Mesothelial cell of epicardium (in vitro differentiated cells): ENCODE data around the gene LTF. TPM values are rescaled to one million over a fixed set of nuclear protein-coding genes. Genes with fewer than 3 reads are reported as not detected.

Source experiments
- DNase-seq, 2 experiments: peaks; one replicate each; pipeline ENCODE4 v3.0.0; 2021; ENCODE audit warnings: low spot score in 2 of 2; ENCODE audit not compliant: unreplicated experiment in 2 of 2
- H3K27ac Mint-ChIP-seq: 2 replicates; pipeline ENCODE4 v1.8.0; 2021; ENCODE audit warnings: mixed read lengths
- H3K27me3 Mint-ChIP-seq: 2 replicates; pipeline ENCODE4 v1.8.0; 2021; ENCODE audit warnings: low read depth, mixed read lengths
- H3K36me3 Mint-ChIP-seq: 2 replicates; pipeline ENCODE4 v1.8.0; 2021; ENCODE audit warnings: mixed read lengths
- H3K4me1 Mint-ChIP-seq: 2 replicates; pipeline ENCODE4 v1.8.0; 2021; ENCODE audit warnings: mixed read lengths
- H3K4me3 Mint-ChIP-seq: 2 replicates; pipeline ENCODE4 v1.8.0; 2021; ENCODE audit warnings: mild to moderate bottlenecking, moderate library complexity, mixed read lengths
- H3K9me3 Mint-ChIP-seq: 2 replicates; pipeline ENCODE4 v1.8.0; 2021; ENCODE audit warnings: mixed read lengths
- CTCF ChIP-seq: fragments of 200-600 bp; sonication (generic); IDR thresholded peaks from one replicate; pipeline ENCODE4 v1.5.0; 2021; ENCODE audit warnings: antibody characterized with exemption; ENCODE audit not compliant: unreplicated experiment
- total RNA-seq: library from RNA; stranded (reverse); gene quantifications from 3 replicates; pipeline ENCODE4 v1.2.1, GENCODE V29; 2021

Gene LTF
- total RNA-seq, 1 donor from 2014 or later = not detected

- peaks cover 19% of the 10 kb centered on the region for H3K4me1 Mint-ChIP-seq
- no peak overlapping the region for H3K27ac Mint-ChIP-seq
- no peak for TF ChIP-seq CTCF
- H3K36me3 Mint-ChIP-seq = no peaks in the 10 kb centered on the region
- no peak overlapping the region for H3K4me3 Mint-ChIP-seq
- no peaks in the 10 kb centered on the region for H3K27me3 Mint-ChIP-seq
- DNase-seq = no peak
- no peaks in the 10 kb centered on the region for H3K9me3 Mint-ChIP-seq
These were observed 41.2 kb upstream of the LTF start for GRCh38 chr3:46505953-46506352.

DNA sequence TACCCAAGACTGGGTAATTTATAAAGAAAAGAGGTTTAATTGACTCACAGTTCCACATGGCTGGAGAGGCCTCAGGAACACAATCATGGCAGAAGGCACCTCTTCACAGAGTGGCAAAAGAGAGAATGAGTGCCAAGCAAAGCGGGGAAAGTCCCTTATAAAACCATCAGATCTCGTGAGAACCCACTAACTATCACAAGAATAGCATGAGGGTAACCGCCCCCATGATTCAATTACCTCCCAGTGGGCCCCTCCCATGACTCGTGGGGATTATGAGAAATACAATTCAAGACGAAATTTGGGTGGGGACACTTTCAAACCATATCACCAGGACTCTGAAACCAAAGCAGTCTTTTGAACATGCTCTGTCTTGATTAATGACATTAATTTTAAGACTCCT is 40.1 kb upstream of the LTF start:
- no peak for TF ChIP-seq CTCF
- no peak overlapping the region for H3K4me3 Mint-ChIP-seq

GRCh38 chr3:46503200-46503874 is 38.6 kb upstream of the LTF start:
- Mint-ChIP-seq H3K4me1 (peaks cover 21% of the 10 kb centered on the region), H3K9me3 (no peaks in the 10 kb centered on the region), H3K4me3 (no peak overlapping the region), H3K27me3 (no peaks in the 10 kb centered on the region), H3K36me3 (no peaks in the 10 kb centered on the region), H3K27ac (no peak overlapping the region)
- no peak for TF ChIP-seq CTCF
- DNase-seq = no peak

More for the DNA sequence above, 40.1 kb upstream of the LTF start:
- no peak overlapping the region for H3K27ac Mint-ChIP-seq
- no peaks in the 10 kb centered on the region for H3K36me3 Mint-ChIP-seq
- H3K27me3 Mint-ChIP-seq = no peaks in the 10 kb centered on the region
- DNase-seq = no peak
- H3K9me3 Mint-ChIP-seq = no peaks in the 10 kb centered on the region
- peaks cover 23% of the 10 kb centered on the region for H3K4me1 Mint-ChIP-seq

DNA sequence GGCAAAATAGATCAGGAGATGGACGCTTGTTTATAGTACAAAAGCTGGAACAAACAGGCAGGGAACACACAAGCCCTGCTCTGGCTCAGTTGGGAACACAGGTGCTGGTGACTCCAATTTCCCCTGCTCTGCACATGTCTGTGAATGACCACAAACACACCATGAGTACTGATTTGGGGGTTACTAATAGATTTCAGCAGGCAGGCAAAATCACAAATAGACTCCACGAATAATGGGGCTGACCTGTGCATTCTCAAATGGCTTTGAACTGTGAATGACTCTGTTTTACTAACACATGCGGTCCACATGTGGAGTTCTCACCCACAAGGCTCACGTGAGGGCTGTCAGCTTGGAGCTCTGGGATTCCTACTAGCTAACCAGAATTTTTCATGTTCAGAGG is 37.0 kb upstream of the LTF start:
- peaks cover 1% of the 10 kb centered on the region for H3K27me3 Mint-ChIP-seq
- H3K4me3 Mint-ChIP-seq = no peak overlapping the region
- peaks cover 21% of the 10 kb centered on the region for H3K4me1 Mint-ChIP-seq
- DNase-seq = no peak
- no peaks in the 10 kb centered on the region for H3K36me3 Mint-ChIP-seq
- no peak for TF ChIP-seq CTCF
- H3K27ac Mint-ChIP-seq = no peak overlapping the region
- H3K9me3 Mint-ChIP-seq = no peaks in the 10 kb centered on the region

DNA sequence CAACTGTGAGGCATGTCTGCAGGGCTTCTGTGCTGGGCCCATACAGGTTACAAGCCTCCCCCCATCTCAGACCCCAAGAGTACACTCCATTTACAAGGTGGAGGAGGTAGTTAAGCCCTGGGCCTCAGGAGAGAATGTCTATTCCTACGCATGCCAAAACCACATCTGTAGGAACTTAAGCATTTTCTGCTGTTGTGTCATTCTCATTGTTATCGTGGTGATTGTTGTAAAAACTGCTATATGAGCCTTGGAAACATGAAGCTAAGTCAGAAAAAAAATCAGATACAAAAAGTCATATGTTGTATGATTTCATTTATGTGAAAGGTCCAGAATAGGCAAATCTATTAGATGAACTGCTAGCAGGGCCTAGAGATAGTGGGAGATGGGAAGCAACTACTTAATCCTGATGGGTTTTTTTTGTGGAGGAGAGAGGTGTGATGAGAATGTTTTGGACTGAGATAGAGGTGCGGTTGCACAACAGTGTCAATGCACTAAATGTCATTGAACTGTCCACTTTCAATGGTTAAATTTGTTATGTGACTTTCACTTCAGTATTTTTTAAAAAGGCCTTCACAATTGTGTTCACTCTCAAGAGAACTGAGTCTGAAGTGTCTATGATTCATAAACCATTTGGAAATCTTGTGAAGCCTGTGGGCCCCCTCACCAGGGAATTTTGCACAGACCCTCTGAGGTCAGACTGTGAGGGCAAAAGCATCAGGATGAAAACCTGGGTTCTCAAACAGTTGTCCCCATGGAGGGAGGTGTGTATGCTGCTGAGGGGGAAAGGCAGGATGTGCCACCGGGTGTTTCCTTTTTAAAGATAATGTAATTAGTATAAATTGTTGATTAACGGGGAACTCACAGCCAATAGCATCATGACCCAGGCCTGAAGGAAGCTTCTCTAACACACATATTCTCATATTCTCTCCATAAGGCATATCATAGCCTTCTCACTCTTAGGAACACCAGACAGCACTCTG is 36.2 kb upstream of the LTF start:
- DNase-seq = no peak
- Mint-ChIP-seq H3K27me3 (peaks cover 1% of the 10 kb centered on the region), H3K36me3 (no peaks in the 10 kb centered on the region), H3K27ac (no peak overlapping the region), H3K9me3 (no peaks in the 10 kb centered on the region), H3K4me3 (no peak overlapping the region), H3K4me1 (peaks cover 20% of the 10 kb centered on the region)
- TF ChIP-seq CTCF = no peak
